OCI-LY3 (cell line): Measurements from ENCODE around the gene NKX2-4.

Experiments
- H2AFZ ChIP-seq: fragments of 200-600, 300-600 bp; shearing (Covaris generic); 2 replicates; pipeline ENCODE4 v1.6.0; 2014; ENCODE audit warnings: antibody characterized with exemption, low read depth, low read length
- H3K27ac ChIP-seq: fragments of 200-600, 300-600 bp; sonication (generic); 2 replicates; pipeline ENCODE4 v1.5.1; 2014; ENCODE audit warnings: mild to moderate bottlenecking, low read length, moderate library complexity, mixed read lengths
- H3K27me3 ChIP-seq: fragments of 200-600, 300-600 bp; sonication (generic); 2 replicates; pipeline ENCODE4 v1.6.1; 2014; ENCODE audit warnings: low read depth, low read length, mixed read lengths
- H3K36me3 ChIP-seq: fragments of 200-600, 300-600 bp; sonication (generic); replicated peaks from 2 replicates; pipeline ENCODE3; 2014; ENCODE audit warnings: low read depth, low read length, mixed read lengths
- H3K4me1 ChIP-seq: fragments of 300-600, 200-600 bp; sonication (generic); 2 replicates; pipeline ENCODE4 v1.6.1; 2014; ENCODE audit warnings: low read length, mixed read lengths
- H3K4me2 ChIP-seq: fragments of 200-600, 300-600 bp; sonication (generic); 2 replicates; pipeline ENCODE4 v1.6.1; 2014; ENCODE audit warnings: low read length, mixed read lengths
- H3K4me3 ChIP-seq: fragments of 300-600, 200-600 bp; sonication (generic); 2 replicates; pipeline ENCODE4 v1.5.1; 2014; ENCODE audit warnings: antibody characterized with exemption, mild to moderate bottlenecking, low read length, moderate library complexity
- H3K79me2 ChIP-seq: fragments of 300-600, 200-600 bp; shearing (Covaris generic); 2 replicates; pipeline ENCODE4 v1.6.1; 2014; ENCODE audit warnings: mild to moderate bottlenecking, low read length, mixed read lengths
- H3K9ac ChIP-seq: fragments of 300-600, 200-600 bp; shearing (Covaris generic); 2 replicates; pipeline ENCODE4 v1.6.0; 2014; ENCODE audit warnings: mild to moderate bottlenecking, low read length, moderate library complexity
- H3K9me3 ChIP-seq: fragments of 200-600, 300-600 bp; shearing (Covaris generic); 2 replicates; pipeline ENCODE4 v1.6.1; 2014; ENCODE audit warnings: low read length, mixed read lengths; ENCODE audit not compliant: insufficient read depth
- H4K20me1 ChIP-seq: fragments of 200-600, 300-600 bp; sonication (generic); 2 replicates; pipeline ENCODE4 v1.6.1; 2016; ENCODE audit warnings: low read length, mixed read lengths; ENCODE audit not compliant: insufficient read depth
- CTCF ChIP-seq: fragments of 200-600, 300-600 bp; sonication (generic); IDR thresholded peaks from 2 replicates; pipeline ENCODE4 v1.5.1; 2014; ENCODE audit warnings: antibody characterized with exemption, low read length, low read depth
- EZH2phosphoT487 ChIP-seq: fragments of 200-600 bp; shearing (Covaris generic); IDR thresholded peaks from 2 replicates; pipeline ENCODE4 v1.6.1; 2018; ENCODE audit warnings: antibody characterized with exemption, mixed run types, low read depth

NKX2-4 gene

GRCh38 chr20:21411725-21412124, 14.4 kb upstream of the NKX2-4 start:
- H3K9ac ChIP-seq: no peak overlapping the region
- no peaks in the 10 kb centered on the region for H3K79me2 ChIP-seq
- no peak overlapping the region for H3K27ac ChIP-seq
- H3K36me3 ChIP-seq: no peaks in the 10 kb centered on the region
- H3K4me1 ChIP-seq: no peaks in the 10 kb centered on the region
- no peaks in the 10 kb centered on the region for H3K9me3 ChIP-seq
- peaks cover 18% of the 10 kb centered on the region for H3K27me3 ChIP-seq
- no peak overlapping the region for H3K4me2 ChIP-seq
- TF ChIP-seq EZH2phosphoT487 (no peak), CTCF (no peak)
- no peaks in the 10 kb centered on the region for H4K20me1 ChIP-seq
- H2AFZ ChIP-seq: no peak overlapping the region
- no peak overlapping the region for H3K4me3 ChIP-seq

GRCh38 chr20:21399005-21399475, 1.7 kb upstream of the NKX2-4 start:
- H2AFZ ChIP-seq: no peak overlapping the region
- H3K4me2 ChIP-seq: no peak overlapping the region
- H3K36me3 ChIP-seq: no peaks in the 10 kb centered on the region
- H3K4me1 ChIP-seq: no peaks in the 10 kb centered on the region
- H3K27ac ChIP-seq: no peak overlapping the region
- peaks cover 40% of the 10 kb centered on the region for H3K27me3 ChIP-seq
- no peaks in the 10 kb centered on the region for H4K20me1 ChIP-seq
- H3K4me3 ChIP-seq: no peak overlapping the region
- no peaks in the 10 kb centered on the region for H3K79me2 ChIP-seq
- TF ChIP-seq CTCF: no peak
- TF ChIP-seq EZH2phosphoT487: no peak
- no peak overlapping the region for H3K9ac ChIP-seq
- H3K9me3 ChIP-seq: no peaks in the 10 kb centered on the region

GRCh38 chr20:21398109-21399004, 1.0 kb upstream of the NKX2-4 start:
- Histone ChIP-seq H3K9me3 (no peaks in the 10 kb centered on the region), H4K20me1 (no peaks in the 10 kb centered on the region), H3K79me2 (no peaks in the 10 kb centered on the region), H3K27me3 (peaks cover 40% of the 10 kb centered on the region), H2AFZ (no peak overlapping the region), H3K4me1 (no peaks in the 10 kb centered on the region), H3K27ac (no peak overlapping the region), H3K36me3 (no peaks in the 10 kb centered on the region), H3K9ac (no peak overlapping the region), H3K4me3 (no peak overlapping the region), H3K4me2 (no peak overlapping the region)
- no peak for TF ChIP-seq EZH2phosphoT487
- no peak for TF ChIP-seq CTCF

GRCh38 chr20:21396599-21397340, 556 bp downstream of the NKX2-4 start:
- Histone ChIP-seq H2AFZ (no peak overlapping the region), H3K9ac (no peak overlapping the region), H3K4me1 (no peaks in the 10 kb centered on the region), H3K4me2 (no peak overlapping the region), H3K9me3 (no peaks in the 10 kb centered on the region), H3K36me3 (no peaks in the 10 kb centered on the region), H3K4me3 (no peak overlapping the region), H3K27ac (no peak overlapping the region), H3K27me3 (peaks cover 28% of the 10 kb centered on the region), H4K20me1 (no peaks in the 10 kb centered on the region), H3K79me2 (no peaks in the 10 kb centered on the region)
- TF ChIP-seq EZH2phosphoT487 (no peak), CTCF (no peak)
